ENCODE results near the gene ARID3B.

- TF ChIP-seq CTCF (IDR thresholded peaks at IDR 0.05) (no peak), EP300 (IDR thresholded peaks at IDR 0.05) (no peak)
Observed at GRCh38 chr15:74564182-74564581, 23.2 kb downstream of the ARID3B start.

Measured in tibial nerve (tissue), 4 donors.